Calu3 (cell line): ENCODE results near the gene IMMP2L. TPM values are rescaled to one million over a fixed set of nuclear protein-coding genes. Genes with fewer than 3 reads are reported as not detected.

Experiments
- BruUV-seq: library from RNA; stranded (reverse); fragments of 400-500 nt; replicated peaks from 2 replicates; lab custom pipeline; 2021; lab: Mats Ljungman, UMichigan
- CTCF ChIA-PET: fragments of 300-600 bp; sonication (Branson Sonifier 250); formaldehyde crosslinking; loops from one replicate; lab custom pipeline; 2022; ENCODE audit warnings: antibody characterized with exemption; lab: Charles Lee
- DNase-seq: peaks from one replicate; pipeline ENCODE4 v3.0.0; 2022
- H3K27ac Mint-ChIP-seq: one replicate; pipeline ENCODE4 v1.8.0; 2022; ENCODE audit warnings: mixed read lengths; ENCODE audit not compliant: unreplicated experiment
- H3K27me3 Mint-ChIP-seq: one replicate; pipeline ENCODE4 v1.8.0; 2022; ENCODE audit warnings: mixed read lengths; ENCODE audit not compliant: unreplicated experiment
- H3K36me3 Mint-ChIP-seq: one replicate; pipeline ENCODE4 v1.8.0; 2022; ENCODE audit warnings: mild to moderate bottlenecking, moderate library complexity, mixed read lengths; ENCODE audit not compliant: insufficient read depth, unreplicated experiment
- H3K4me1 Mint-ChIP-seq: one replicate; pipeline ENCODE4 v1.8.0; 2022; ENCODE audit warnings: mild to moderate bottlenecking, low read depth, mixed read lengths; ENCODE audit not compliant: unreplicated experiment
- H3K4me3 Mint-ChIP-seq: one replicate; pipeline ENCODE4 v1.8.0; 2022; ENCODE audit warnings: mild to moderate bottlenecking, low read depth, moderate library complexity, mixed read lengths; ENCODE audit not compliant: unreplicated experiment
- H3K9me3 Mint-ChIP-seq: one replicate; pipeline ENCODE4 v1.8.0; 2022; ENCODE audit warnings: low read depth, mixed read lengths; ENCODE audit not compliant: unreplicated experiment
- CTCF ChIP-seq: fragments of 200-600 bp; IDR thresholded peaks from one replicate; pipeline ENCODE4 v1.8.0; 2022; ENCODE audit warnings: antibody characterized with exemption; ENCODE audit not compliant: unreplicated experiment
- intact Hi-C: fragments of 100-400 bp; cut with micrococcal nuclease; formaldehyde crosslinking; loops from one replicate; pipeline ENCODE4 v1.10.0; 2022; ENCODE audit not compliant: unreplicated experiment
- total RNA-seq: library from RNA; stranded (reverse); gene quantifications from 2 replicates; pipeline ENCODE4 v1.2.3, GENCODE V29; 2022

The IMMP2L gene
- total RNA-seq, 1 experiment from 2014 or later = 28.6 TPM

GRCh38 chr7:110801502-110801901 is 760.8 kb downstream of the IMMP2L start:
- Mint-ChIP-seq H3K36me3 (no peaks in the 10 kb centered on the region), H3K4me1 (no peaks in the 10 kb centered on the region), H3K9me3 (no peaks in the 10 kb centered on the region), H3K27me3 (no peaks in the 10 kb centered on the region), H3K4me3 (no peak overlapping the region), H3K27ac (no peak overlapping the region)
- BruUV-seq = no TSS peak
- CTCF ChIA-PET = no interaction called here
- TF ChIP-seq CTCF = no peak
- intact Hi-C loops = no loop called here
- no peak for DNase-seq

- CTCF ChIA-PET = no interaction called here
- DNase-seq = no peak
- no peak for TF ChIP-seq CTCF
- Mint-ChIP-seq H3K36me3 (no peaks in the 10 kb centered on the region), H3K4me1 (no peaks in the 10 kb centered on the region), H3K27ac (no peak overlapping the region), H3K9me3 (no peaks in the 10 kb centered on the region), H3K27me3 (no peaks in the 10 kb centered on the region), H3K4me3 (no peak overlapping the region)
- intact Hi-C loops = no loop called here
- BruUV-seq = no TSS peak
Measured at GRCh38 chr7:110800984-110801383, 761.3 kb downstream of the IMMP2L start.

GRCh38 chr7:110797656-110798055 is 764.6 kb downstream of the IMMP2L start:
- BruUV-seq = no TSS peak
- no peaks in the 10 kb centered on the region for H3K27me3 Mint-ChIP-seq
- TF ChIP-seq CTCF = no peak
- CTCF ChIA-PET = no interaction called here
- no peaks in the 10 kb centered on the region for H3K9me3 Mint-ChIP-seq
- no peak overlapping the region for H3K27ac Mint-ChIP-seq
- DNase-seq = no peak
- intact Hi-C loops = no loop called here
- no peaks in the 10 kb centered on the region for H3K4me1 Mint-ChIP-seq
- no peaks in the 10 kb centered on the region for H3K36me3 Mint-ChIP-seq
- H3K4me3 Mint-ChIP-seq = no peak overlapping the region

- TF ChIP-seq CTCF = no peak
- H3K4me3 Mint-ChIP-seq = no peak overlapping the region
- CTCF ChIA-PET = no interaction called here
Measured at GRCh38 chr7:110790992-110791391, 771.3 kb downstream of the IMMP2L start.

More at GRCh38 chr7:110790992-110791391, 771.3 kb downstream of the IMMP2L start:
- BruUV-seq = no TSS peak
- H3K4me1 Mint-ChIP-seq = no peaks in the 10 kb centered on the region
- H3K27me3 Mint-ChIP-seq = no peaks in the 10 kb centered on the region
- DNase-seq = no peak
- intact Hi-C loops = no loop called here
- no peaks in the 10 kb centered on the region for H3K9me3 Mint-ChIP-seq
- H3K27ac Mint-ChIP-seq = no peak overlapping the region
- H3K36me3 Mint-ChIP-seq = no peaks in the 10 kb centered on the region
